Measurements from ENCODE around the gene G3BP2.
"Not testable (repeated sequence)": the region's sequence is repeated elsewhere in the genome, so short reads cannot be mapped to it uniquely, and the experiment has no call there.

The G3BP2 gene

GRCh38 chr4:75672461-75673026 lies 667 bp downstream of the G3BP2 start:
- H3K9ac ChIP-seq (ENCODE audit: low read length), result peak overlapping the region; percentile 95
- no peaks in the 10 kb centered on the region for H3K79me1 ChIP-seq (ENCODE audit: low read length)
- peak overlapping the region; percentile 60 for H2BK5ac ChIP-seq (ENCODE audit: low read length)
- H3K23ac ChIP-seq (ENCODE audit: low read length), result peak overlapping the region; percentile 51
- H3K27me3 ChIP-seq (ENCODE audit: insufficient read depth, low read length, poor library complexity), result no peaks in the 10 kb centered on the region
- H4K5ac ChIP-seq (ENCODE audit: low read length), result no peak overlapping the region
- H3K18ac ChIP-seq (ENCODE audit: low read length), result peak overlapping the region; percentile 95
- WGBS (ENCODE audit: extremely low coverage, insufficient coverage, low lambda C conversion rate), result no CpG with 5 or more reads among the region's 44 CpGs
- peaks cover 51% of the 10 kb centered on the region for H3K79me2 ChIP-seq (ENCODE audit: control insufficient read depth, insufficient read depth, low read length)
- H2BK120ac ChIP-seq (ENCODE audit: low read depth, low read length), result no peak overlapping the region
- H2BK15ac ChIP-seq (replicated peaks; ENCODE audit: low read depth), result no peak overlapping the region
- H3K27ac ChIP-seq (ENCODE audit: low read depth, low read length), result peak overlapping the region; percentile 89
- peak overlapping the region; percentile 92 for H3K56ac ChIP-seq (ENCODE audit: low read length)
- H2AK5ac ChIP-seq (ENCODE audit: low read length), result peak overlapping the region; percentile 27
- H3K4me3 ChIP-seq (ENCODE audit: low read length), result peak overlapping the region; percentile 90
- no peaks in the 10 kb centered on the region for H3K36me3 ChIP-seq (ENCODE audit: control insufficient read depth, insufficient read depth, low read length)
- peak overlapping the region; percentile 64 for H3K4ac ChIP-seq (ENCODE audit: low read depth, low read length)
- H4K8ac ChIP-seq (ENCODE audit: low read depth, low read length), result no peak overlapping the region
- DNase-seq, result peak; percentile 78
- H3K4me1 ChIP-seq (ENCODE audit: control insufficient read depth, low read depth, low read length), result peaks cover 7% of the 10 kb centered on the region
- H3K4me2 ChIP-seq (ENCODE audit: low read length), result peak overlapping the region; percentile 85

- H2BK5ac ChIP-seq (ENCODE audit: low read length), result no peak overlapping the region
- peak overlapping the region; percentile 95 for H3K18ac ChIP-seq (ENCODE audit: low read length)
- peaks cover 7% of the 10 kb centered on the region for H3K4me1 ChIP-seq (ENCODE audit: control insufficient read depth, low read depth, low read length)
- H3K9ac ChIP-seq (ENCODE audit: low read length), result peak overlapping the region; percentile 95
- peak overlapping the region; percentile 90 for H3K4me3 ChIP-seq (ENCODE audit: low read length)
- peak overlapping the region; percentile 85 for H3K4me2 ChIP-seq (ENCODE audit: low read length)
- peak overlapping the region; percentile 89 for H3K27ac ChIP-seq (ENCODE audit: low read depth, low read length)
- no peak overlapping the region for H4K5ac ChIP-seq (ENCODE audit: low read length)
- no CpG with 5 or more reads among the region's 10 CpGs for WGBS (ENCODE audit: extremely low coverage, insufficient coverage, low lambda C conversion rate)
- H3K27me3 ChIP-seq (ENCODE audit: insufficient read depth, low read length, poor library complexity), result no peaks in the 10 kb centered on the region
- H2BK15ac ChIP-seq (replicated peaks; ENCODE audit: low read depth), result no peak overlapping the region
- peaks cover 58% of the 10 kb centered on the region for H3K79me2 ChIP-seq (ENCODE audit: control insufficient read depth, insufficient read depth, low read length)
- peak overlapping the region; percentile 51 for H3K23ac ChIP-seq (ENCODE audit: low read length)
- H2AK5ac ChIP-seq (ENCODE audit: low read length), result no peak overlapping the region
- H3K56ac ChIP-seq (ENCODE audit: low read length), result peak overlapping the region; percentile 92
- DNase-seq, result no peak
- H3K79me1 ChIP-seq (ENCODE audit: low read length), result no peaks in the 10 kb centered on the region
- H3K36me3 ChIP-seq (ENCODE audit: control insufficient read depth, insufficient read depth, low read length), result no peaks in the 10 kb centered on the region
- peak overlapping the region; percentile 64 for H3K4ac ChIP-seq (ENCODE audit: low read depth, low read length)
- no peak overlapping the region for H4K8ac ChIP-seq (ENCODE audit: low read depth, low read length)
- no peak overlapping the region for H2BK120ac ChIP-seq (ENCODE audit: low read depth, low read length)
Measured at GRCh38 chr4:75671802-75672421, 1.3 kb downstream of the G3BP2 start.

GRCh38 chr4:75668596-75668995 lies 4.6 kb downstream of the G3BP2 start:
- no peak overlapping the region for H3K27ac ChIP-seq (ENCODE audit: low read depth, low read length)
- H3K9ac ChIP-seq (ENCODE audit: low read length), result no peak overlapping the region
- H4K8ac ChIP-seq (ENCODE audit: low read depth, low read length), result no peak overlapping the region
- H3K79me1 ChIP-seq (ENCODE audit: low read length), result no peaks in the 10 kb centered on the region
- H3K23ac ChIP-seq (ENCODE audit: low read length), result no peak overlapping the region
- no peaks in the 10 kb centered on the region for H3K27me3 ChIP-seq (ENCODE audit: insufficient read depth, low read length, poor library complexity)
- H2BK120ac ChIP-seq (ENCODE audit: low read depth, low read length), result no peak overlapping the region
- no peak overlapping the region for H4K5ac ChIP-seq (ENCODE audit: low read length)
- no peak overlapping the region for H3K4me2 ChIP-seq (ENCODE audit: low read length)
- no peak overlapping the region for H2BK15ac ChIP-seq (replicated peaks; ENCODE audit: low read depth)
- no peak for DNase-seq
- H3K18ac ChIP-seq (ENCODE audit: low read length), result no peak overlapping the region
- H3K4ac ChIP-seq (ENCODE audit: low read depth, low read length), result no peak overlapping the region
- H3K36me3 ChIP-seq (ENCODE audit: control insufficient read depth, insufficient read depth, low read length), result no peaks in the 10 kb centered on the region
- H3K4me1 ChIP-seq (ENCODE audit: control insufficient read depth, low read depth, low read length), result peaks cover 7% of the 10 kb centered on the region
- H3K79me2 ChIP-seq (ENCODE audit: control insufficient read depth, insufficient read depth, low read length), result peaks cover 85% of the 10 kb centered on the region
- no peak overlapping the region for H3K56ac ChIP-seq (ENCODE audit: low read length)
- H2AK5ac ChIP-seq (ENCODE audit: low read length), result no peak overlapping the region
- H3K4me3 ChIP-seq (ENCODE audit: low read length), result no peak overlapping the region
- H2BK5ac ChIP-seq (ENCODE audit: low read length), result no peak overlapping the region

GRCh38 chr4:75667636-75668035 lies 5.6 kb downstream of the G3BP2 start:
- not testable (repeated sequence) for H3K56ac ChIP-seq (ENCODE audit: low read length); H3K4me2 ChIP-seq (ENCODE audit: low read length); H3K4me1 ChIP-seq (ENCODE audit: control insufficient read depth, low read depth, low read length); H3K27ac ChIP-seq (ENCODE audit: low read depth, low read length); H2AK5ac ChIP-seq (ENCODE audit: low read length); H3K4me3 ChIP-seq (ENCODE audit: low read length); H2BK15ac ChIP-seq (replicated peaks; ENCODE audit: low read depth); H2BK5ac ChIP-seq (ENCODE audit: low read length); H3K36me3 ChIP-seq (ENCODE audit: control insufficient read depth, insufficient read depth, low read length); H3K18ac ChIP-seq (ENCODE audit: low read length); H4K5ac ChIP-seq (ENCODE audit: low read length); H2BK120ac ChIP-seq (ENCODE audit: low read depth, low read length); H3K23ac ChIP-seq (ENCODE audit: low read length); H3K79me1 ChIP-seq (ENCODE audit: low read length); DNase-seq; H3K9ac ChIP-seq (ENCODE audit: low read length); H3K4ac ChIP-seq (ENCODE audit: low read depth, low read length); H4K8ac ChIP-seq (ENCODE audit: low read depth, low read length); H3K27me3 ChIP-seq (ENCODE audit: insufficient read depth, low read length, poor library complexity)
- peaks cover 87% of the 10 kb centered on the region for H3K79me2 ChIP-seq (ENCODE audit: control insufficient read depth, insufficient read depth, low read length)
- WGBS (ENCODE audit: extremely low coverage, insufficient coverage, low lambda C conversion rate), result no CpG with 5 or more reads among the region's 7 CpGs

- H3K56ac ChIP-seq (ENCODE audit: low read length), result no peak overlapping the region
- no peak for DNase-seq
- 100% methylated on average over 2 of the region's 4 CpGs for WGBS (ENCODE audit: extremely low coverage, insufficient coverage, low lambda C conversion rate)
- no peak overlapping the region for H3K4me3 ChIP-seq (ENCODE audit: low read length)
- H4K5ac ChIP-seq (ENCODE audit: low read length), result no peak overlapping the region
- peaks cover 7% of the 10 kb centered on the region for H3K4me1 ChIP-seq (ENCODE audit: control insufficient read depth, low read depth, low read length)
- H3K79me2 ChIP-seq (ENCODE audit: control insufficient read depth, insufficient read depth, low read length), result peaks cover 77% of the 10 kb centered on the region
- H3K79me1 ChIP-seq (ENCODE audit: low read length), result no peaks in the 10 kb centered on the region
- no peak overlapping the region for H2BK120ac ChIP-seq (ENCODE audit: low read depth, low read length)
- H3K36me3 ChIP-seq (ENCODE audit: control insufficient read depth, insufficient read depth, low read length), result no peaks in the 10 kb centered on the region
- no peak overlapping the region for H3K27ac ChIP-seq (ENCODE audit: low read depth, low read length)
- H4K8ac ChIP-seq (ENCODE audit: low read depth, low read length), result no peak overlapping the region
- no peak overlapping the region for H2AK5ac ChIP-seq (ENCODE audit: low read length)
- H2BK5ac ChIP-seq (ENCODE audit: low read length), result no peak overlapping the region
- no peak overlapping the region for H3K4ac ChIP-seq (ENCODE audit: low read depth, low read length)
- H3K18ac ChIP-seq (ENCODE audit: low read length), result no peak overlapping the region
- no peaks in the 10 kb centered on the region for H3K27me3 ChIP-seq (ENCODE audit: insufficient read depth, low read length, poor library complexity)
- no peak overlapping the region for H3K9ac ChIP-seq (ENCODE audit: low read length)
- no peak overlapping the region for H2BK15ac ChIP-seq (replicated peaks; ENCODE audit: low read depth)
- H3K4me2 ChIP-seq (ENCODE audit: low read length), result no peak overlapping the region
- no peak overlapping the region for H3K23ac ChIP-seq (ENCODE audit: low read length)
Measured at GRCh38 chr4:75666299-75666698, 6.9 kb downstream of the G3BP2 start.

- H2AK5ac ChIP-seq (ENCODE audit: low read length); H4K5ac ChIP-seq (ENCODE audit: low read length); H3K4me3 ChIP-seq (ENCODE audit: low read length); H3K23ac ChIP-seq (ENCODE audit: low read length); H2BK15ac ChIP-seq (replicated peaks; ENCODE audit: low read depth); H3K56ac ChIP-seq (ENCODE audit: low read length); H4K8ac ChIP-seq (ENCODE audit: low read depth, low read length); H3K27ac ChIP-seq (ENCODE audit: low read depth, low read length); H3K36me3 ChIP-seq (ENCODE audit: control insufficient read depth, insufficient read depth, low read length); H2BK120ac ChIP-seq (ENCODE audit: low read depth, low read length); H3K27me3 ChIP-seq (ENCODE audit: insufficient read depth, low read length, poor library complexity); H3K18ac ChIP-seq (ENCODE audit: low read length); DNase-seq; H3K4me1 ChIP-seq (ENCODE audit: control insufficient read depth, low read depth, low read length); H3K4me2 ChIP-seq (ENCODE audit: low read length); H3K9ac ChIP-seq (ENCODE audit: low read length); H3K4ac ChIP-seq (ENCODE audit: low read depth, low read length); H2BK5ac ChIP-seq (ENCODE audit: low read length); H3K79me1 ChIP-seq (ENCODE audit: low read length): not testable (repeated sequence)
- peaks cover 67% of the 10 kb centered on the region for H3K79me2 ChIP-seq (ENCODE audit: control insufficient read depth, insufficient read depth, low read length)
- no CpG with 5 or more reads among the region's 3 CpGs for WGBS (ENCODE audit: extremely low coverage, insufficient coverage, low lambda C conversion rate)
Measured at GRCh38 chr4:75664604-75665003, 8.6 kb downstream of the G3BP2 start.

Measured in mesendoderm (in vitro differentiated cells).